HG03045 (cell line): ENCODE measurements around the gene GALNT3.

Experiments
- ATAC-seq: cut with Tn5 transposase; IDR thresholded peaks from one replicate; pipeline ENCODE4 v1.9.1; 2021; ENCODE audit warnings: mild to moderate bottlenecking, moderate library complexity; ENCODE audit not compliant: unreplicated experiment

The GALNT3 gene

DNA sequence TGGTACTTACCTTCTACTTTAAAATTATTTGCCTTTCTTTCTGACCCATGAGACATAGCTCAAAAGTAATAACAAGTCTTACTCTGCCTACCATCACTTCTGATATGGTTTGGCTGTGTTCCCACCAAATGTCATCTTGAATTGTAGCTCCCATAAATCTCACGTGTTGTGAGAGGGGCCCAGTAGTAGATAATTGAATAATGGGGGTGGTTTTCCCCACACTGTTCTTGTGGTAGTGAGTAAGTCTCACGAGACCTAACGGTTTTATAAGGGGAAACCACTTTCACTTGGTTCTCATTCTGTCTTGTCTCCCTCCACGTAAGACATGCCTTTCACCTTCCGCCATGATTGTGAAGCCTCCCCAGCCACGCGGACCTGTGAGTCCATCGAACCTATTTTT is 47.5 kb downstream of the GALNT3 start:
- ATAC-seq, result no peak

DNA sequence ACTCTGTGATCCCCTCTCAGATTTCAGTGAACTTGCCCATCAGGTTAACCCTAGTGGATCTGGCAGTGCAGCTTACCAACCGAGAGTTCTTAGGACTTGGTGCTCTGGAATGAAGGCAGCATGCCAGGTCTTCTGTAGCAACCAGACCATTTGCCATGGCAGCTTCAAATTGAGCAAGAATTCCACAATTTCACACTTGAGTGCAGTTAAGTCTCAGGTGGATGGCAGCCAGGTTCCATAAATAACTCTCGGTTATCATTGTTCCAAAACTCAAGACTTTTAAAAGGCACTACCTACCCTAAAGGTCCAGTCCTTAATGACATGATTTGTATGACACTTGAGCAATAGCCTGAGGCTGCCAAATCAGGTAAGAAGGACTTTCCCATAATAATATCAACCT is 48.1 kb downstream of the GALNT3 start:
- no peak for ATAC-seq

DNA sequence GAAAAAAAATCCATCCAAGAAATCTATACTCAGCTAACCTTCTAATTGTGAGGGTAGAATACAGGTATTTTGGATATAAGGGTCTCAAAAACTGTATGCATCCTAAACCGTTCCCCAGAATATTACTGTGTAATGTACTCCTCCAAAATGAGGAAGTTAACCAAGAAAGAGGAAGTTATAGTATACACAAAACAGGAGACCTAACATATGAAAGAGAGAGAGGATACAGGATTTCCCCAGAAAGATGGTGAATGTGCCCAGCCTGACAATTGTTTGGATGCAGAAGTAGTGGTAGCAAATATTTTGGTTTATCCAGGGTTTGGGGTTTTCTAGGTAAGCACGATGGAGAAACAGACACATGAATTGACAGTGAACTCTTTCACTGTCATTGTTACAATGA is 50.6 kb downstream of the GALNT3 start:
- peak; percentile 93 for ATAC-seq

DNA sequence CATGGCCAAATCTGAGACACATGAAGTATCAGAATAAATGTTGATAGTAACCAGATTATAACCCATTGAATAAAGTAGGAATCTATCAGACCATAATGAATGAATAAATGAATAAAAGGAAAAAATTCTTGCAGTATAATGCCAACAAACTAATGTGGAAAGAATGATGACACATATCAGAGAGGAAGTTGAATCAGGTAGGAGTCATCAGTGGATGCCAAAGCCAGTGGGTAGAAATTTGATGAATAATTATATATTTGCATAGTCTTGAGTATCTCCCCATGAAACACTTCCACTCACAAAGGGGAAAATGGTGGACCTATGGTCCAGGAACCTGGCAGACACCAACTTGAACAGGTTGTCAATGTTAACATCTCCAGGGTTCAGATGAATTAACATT is 68.6 kb downstream of the GALNT3 start:
- ATAC-seq, result no peak

DNA sequence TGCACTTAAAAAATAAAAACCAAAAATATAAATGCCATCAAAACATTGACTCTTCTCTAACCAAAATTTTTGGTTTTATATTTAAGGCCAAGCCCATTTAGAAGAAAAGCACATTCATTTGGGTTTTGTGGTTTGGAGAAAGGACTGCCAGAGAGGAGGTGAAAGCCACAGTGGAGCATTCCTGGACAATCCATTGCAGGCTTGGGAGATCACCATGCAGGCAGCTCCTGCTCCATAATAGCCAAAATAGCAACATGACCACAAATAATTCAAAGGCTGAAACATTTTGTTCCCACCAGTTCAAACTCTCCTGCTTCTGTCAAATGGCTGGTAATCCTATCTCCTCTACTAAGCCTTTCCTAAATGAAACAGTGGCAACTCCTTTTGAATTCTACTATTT is 73.5 kb downstream of the GALNT3 start:
- no peak for ATAC-seq

DNA sequence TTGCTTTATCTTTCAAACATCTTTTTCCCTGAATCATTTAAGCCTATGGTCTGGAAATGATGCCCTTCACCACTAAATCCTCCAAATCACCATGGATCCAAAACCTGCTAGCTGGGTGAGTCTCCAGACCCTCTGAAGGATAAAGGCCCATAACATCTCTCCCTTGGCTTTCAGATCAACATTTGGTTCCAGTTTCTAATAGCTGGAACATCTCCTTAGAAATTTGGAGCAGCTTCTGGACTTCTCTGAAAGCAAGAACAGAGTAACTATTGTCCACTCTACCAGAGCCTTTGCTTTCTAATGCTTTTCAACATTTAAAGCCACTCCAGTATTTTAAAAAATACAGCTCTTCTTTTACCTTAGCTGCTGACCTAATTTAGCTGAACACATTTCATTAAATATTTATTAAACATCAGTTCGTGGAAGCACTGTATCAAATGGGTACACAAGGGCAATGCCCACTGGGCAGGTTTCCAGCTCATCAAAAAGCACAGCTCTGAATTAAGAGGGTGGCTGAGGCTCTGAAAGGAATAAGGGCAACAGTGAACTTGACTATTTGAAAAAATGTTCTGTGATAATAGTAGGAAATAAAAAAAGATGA is 75.3 kb downstream of the GALNT3 start:
- ATAC-seq, result no peak

DNA sequence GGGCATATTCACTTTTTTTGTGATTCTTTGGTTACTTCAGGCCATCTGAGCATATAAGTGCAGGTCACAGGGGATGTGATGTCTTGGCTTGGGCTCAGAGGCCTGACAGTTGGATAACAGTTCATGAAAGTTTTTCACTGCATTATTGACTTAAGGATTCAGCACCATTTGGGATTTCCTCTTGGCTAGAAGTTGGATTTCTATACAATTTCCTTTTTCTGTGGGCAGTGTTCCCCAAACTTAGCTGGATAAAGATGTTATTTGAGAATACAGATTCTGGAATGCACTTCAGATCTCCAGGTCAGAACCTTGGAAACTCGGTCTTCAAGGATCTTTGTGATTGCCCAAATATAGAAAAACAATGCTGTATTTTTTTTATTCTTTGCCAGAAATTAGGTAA is 78.0 kb downstream of the GALNT3 start:
- no peak for ATAC-seq

DNA sequence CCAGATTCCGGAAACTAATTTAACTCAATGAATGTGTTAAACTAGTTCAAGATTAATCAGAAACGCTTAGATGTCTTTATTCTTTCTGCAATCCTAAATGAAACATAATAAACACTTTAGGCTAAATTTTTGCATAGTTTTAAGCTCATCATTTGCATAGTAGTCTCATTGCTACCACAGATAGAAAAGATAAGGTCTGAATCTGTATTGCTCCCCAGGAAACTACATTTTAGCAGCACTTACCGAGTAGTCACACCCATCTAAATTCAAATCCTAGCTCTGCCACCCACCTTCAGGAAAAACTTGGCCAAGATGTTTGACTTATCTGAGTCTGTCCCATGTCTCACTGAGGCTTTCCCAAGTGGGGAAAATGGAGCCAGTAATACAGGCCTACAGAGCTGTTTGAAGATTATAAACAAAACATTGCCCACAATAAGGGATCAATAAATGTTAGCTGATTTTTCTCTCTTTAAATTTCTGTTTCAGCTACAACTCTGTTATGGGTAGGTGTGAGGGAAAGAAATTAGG is 87.0 kb downstream of the GALNT3 start:
- ATAC-seq, result no peak

DNA sequence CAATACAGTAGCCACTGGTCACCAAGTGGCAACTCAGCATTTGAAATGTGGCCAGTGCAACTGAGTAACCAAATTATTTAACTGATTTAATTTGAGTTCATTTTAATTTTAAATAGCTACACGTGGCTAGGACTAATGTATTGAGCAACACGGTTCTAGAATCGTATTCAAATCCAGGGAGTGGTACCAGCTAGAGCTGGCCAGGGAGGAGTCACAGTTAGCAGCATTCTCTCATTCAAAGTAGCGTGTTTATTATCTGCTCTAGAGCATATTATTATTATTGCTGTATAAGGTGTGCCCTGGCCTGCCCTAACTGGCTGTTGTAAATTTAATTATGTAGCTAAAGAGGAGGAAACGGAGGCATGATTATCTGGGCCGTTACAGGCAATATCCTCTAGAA is 92.9 kb downstream of the GALNT3 start:
- no peak for ATAC-seq

DNA sequence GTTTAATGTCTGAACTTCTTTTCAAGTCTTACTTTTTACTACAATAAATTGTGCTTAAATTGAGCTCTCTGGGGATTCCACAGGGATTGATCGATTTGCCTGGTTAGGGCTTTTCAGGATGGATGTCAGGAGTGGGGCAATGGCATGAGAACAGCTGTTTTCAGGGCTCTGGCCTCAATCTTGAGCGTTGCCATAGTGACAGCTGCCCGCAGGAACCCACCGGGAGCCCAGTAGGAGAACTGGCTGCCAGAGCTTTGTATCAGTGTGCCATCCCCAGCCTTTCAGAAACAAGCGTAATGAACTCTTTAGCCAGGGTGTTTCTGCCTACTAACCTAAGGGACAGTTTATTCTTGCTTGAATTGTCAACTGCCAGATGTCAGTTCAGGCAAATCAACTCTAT is 93.5 kb downstream of the GALNT3 start:
- no peak for ATAC-seq

DNA sequence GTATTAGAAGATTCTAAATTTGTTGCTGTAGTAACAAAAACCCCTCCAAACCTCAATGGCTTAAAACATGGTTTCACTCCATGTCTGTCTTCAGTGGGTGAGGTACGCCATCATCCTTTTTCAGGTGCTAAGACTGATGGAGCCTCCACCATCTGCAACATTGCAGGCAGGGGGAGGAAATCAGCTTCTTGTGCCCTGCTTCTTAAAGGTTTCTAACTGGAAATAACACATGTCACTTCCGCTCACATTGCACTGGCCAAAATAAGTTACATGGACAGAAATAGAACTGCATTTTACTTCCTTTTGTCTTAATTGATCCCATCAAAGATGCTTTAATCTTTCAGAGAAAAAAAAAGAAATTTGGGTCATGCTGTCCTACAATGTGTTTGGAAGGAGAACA is 94.1 kb downstream of the GALNT3 start:
- no peak for ATAC-seq

DNA sequence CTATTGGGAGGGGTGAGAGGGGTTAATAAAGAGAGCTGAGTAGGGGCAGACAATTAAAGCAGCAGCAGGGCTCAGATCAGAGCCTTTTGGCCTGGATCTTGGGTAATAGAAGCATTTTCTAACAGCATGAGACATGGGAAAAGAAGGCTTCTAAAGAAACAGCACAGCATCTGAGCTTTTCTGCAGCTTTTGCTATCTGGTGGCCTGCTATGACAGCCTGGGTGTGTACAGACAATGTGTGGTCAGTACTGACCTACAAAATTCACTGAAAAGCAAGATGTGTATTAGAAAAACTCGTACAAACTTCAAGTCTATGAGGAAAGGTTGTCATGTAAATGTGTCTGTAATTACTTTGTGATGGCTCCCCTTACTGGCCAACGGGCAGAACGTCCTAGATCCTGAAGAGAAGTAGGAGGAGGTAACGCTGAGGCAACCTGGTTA is 95.6 kb downstream of the GALNT3 start:
- no peak for ATAC-seq

DNA sequence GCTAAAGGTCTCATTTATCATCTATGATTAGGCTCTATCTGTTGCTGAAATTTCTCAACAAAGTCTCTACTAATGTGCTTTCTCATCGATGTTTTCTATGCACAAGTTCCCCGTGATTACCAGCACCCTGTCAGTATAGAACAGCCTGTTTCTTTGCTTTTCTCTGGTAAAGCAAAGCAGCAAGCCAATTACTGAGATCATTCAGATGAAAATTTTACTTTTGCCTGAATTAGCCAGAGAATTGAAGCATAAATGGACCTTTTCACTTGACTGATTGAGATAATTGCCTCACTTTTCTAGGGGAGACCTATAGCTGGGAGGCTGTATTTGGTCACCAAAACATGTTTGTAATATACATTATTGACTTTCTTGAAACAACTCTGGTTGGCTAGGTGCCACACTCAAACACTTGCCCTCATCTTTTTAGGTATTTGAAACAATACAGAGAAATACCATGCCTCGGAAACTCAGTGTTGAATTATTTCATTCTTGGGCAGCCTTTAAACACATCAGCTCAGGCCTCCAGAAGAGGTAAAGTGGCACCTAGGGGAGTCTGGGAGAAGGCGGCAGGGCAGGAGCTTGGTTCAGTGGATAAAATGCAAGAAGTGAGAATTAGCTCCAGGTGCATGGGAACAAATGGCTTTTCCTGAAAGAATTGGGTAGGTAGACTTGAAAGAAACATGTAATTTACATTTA is 96.2 kb downstream of the GALNT3 start:
- ATAC-seq, result no peak
